ENCODE results near the gene CTNNA3. TPM values are rescaled to one million over a fixed set of nuclear protein-coding genes. Genes with fewer than 3 reads are reported as not detected.

Gene CTNNA3
- total RNA-seq, 4 donors from 2014 or later = 14.3 to 49.5 (median 24.2) TPM

DNA sequence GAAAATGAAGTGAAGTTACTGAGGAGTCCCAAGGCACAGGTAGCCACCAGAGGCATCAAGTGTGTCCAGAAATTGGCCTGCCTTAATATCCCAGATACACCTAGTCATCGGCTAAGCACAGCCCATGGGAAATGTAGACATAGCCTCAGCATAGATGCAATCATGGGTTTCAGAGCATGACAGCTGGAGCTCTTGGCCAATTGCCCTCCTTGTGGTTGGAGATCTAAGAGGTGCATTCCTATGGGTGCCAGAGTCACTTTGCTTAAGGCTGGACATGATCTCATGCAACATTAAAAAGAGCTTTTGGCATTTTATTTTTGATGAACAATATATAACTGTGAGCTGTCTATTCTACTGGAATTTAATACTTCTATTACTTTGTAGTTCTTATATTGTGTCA is 1528.2 kb downstream of the CTNNA3 start:
- Histone ChIP-seq H3K9me3 (no peaks in the 10 kb centered on the region), H3K27me3 (no peaks in the 10 kb centered on the region), H3K4me1 (no peaks in the 10 kb centered on the region), H3K36me3 (no peaks in the 10 kb centered on the region), H3K27ac (no peak overlapping the region), H3K4me3 (no peak overlapping the region)
- peak in 1 of 2 donors; percentile 12 for DNase-seq
- ATAC-seq = peak in 1 of 2 donors; percentile 39
- in situ Hi-C loops (cut with MboI; ENCODE audit: low sequenced_read_pairs in 4 of 4) = no loop called here
- TF ChIP-seq, protein P1, sequence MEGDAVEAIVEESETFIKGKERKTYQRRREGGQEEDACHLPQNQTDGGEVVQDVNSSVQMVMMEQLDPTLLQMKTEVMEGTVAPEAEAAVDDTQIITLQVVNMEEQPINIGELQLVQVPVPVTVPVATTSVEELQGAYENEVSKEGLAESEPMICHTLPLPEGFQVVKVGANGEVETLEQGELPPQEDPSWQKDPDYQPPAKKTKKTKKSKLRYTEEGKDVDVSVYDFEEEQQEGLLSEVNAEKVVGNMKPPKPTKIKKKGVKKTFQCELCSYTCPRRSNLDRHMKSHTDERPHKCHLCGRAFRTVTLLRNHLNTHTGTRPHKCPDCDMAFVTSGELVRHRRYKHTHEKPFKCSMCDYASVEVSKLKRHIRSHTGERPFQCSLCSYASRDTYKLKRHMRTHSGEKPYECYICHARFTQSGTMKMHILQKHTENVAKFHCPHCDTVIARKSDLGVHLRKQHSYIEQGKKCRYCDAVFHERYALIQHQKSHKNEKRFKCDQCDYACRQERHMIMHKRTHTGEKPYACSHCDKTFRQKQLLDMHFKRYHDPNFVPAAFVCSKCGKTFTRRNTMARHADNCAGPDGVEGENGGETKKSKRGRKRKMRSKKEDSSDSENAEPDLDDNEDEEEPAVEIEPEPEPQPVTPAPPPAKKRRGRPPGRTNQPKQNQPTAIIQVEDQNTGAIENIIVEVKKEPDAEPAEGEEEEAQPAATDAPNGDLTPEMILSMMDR (IDR thresholded peaks at IDR 0.05 in 4 of 5, conservative IDR thresholded peaks at IDR 0.05 in 1 of 5) = no peak
- TF ChIP-seq POLR2A (IDR thresholded peaks at IDR 0.05) = no peak
- intact Hi-C loops (cut with DNase I; ENCODE audit: low total_unique reads) = no loop called here

DNA sequence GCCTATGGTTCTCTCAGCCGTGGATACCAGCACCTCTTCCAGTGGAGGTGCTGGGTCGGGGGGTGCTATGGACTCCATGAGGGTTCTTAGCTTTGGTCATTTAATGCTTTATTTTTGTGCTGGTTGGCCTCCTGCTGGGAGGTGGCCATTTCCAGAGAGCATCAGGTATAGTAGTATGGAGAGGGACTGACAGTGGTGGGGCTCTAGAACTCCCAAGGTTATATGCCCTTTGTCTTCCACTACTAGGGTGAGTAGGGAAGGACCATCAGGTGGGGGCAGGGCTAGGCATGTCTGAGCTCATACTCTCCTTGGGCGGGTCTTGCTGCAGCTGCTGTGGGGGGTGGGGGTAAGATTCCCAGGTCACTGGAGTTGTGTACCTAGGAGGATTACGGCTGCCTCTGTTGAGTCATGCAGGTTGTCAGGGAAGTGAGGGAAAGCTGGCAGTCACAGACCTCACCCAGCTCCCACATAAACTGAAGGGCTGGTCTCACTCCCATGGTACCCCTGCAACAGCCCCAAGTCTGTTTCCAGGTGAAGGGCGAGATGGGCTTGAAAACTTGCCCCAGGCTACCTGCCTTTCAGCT is 1533.3 kb downstream of the CTNNA3 start:
- intact Hi-C loops (cut with DNase I; ENCODE audit: low total_unique reads) = no loop called here
- in situ Hi-C loops (cut with MboI; ENCODE audit: low sequenced_read_pairs in 4 of 4) = no loop called here

DNA sequence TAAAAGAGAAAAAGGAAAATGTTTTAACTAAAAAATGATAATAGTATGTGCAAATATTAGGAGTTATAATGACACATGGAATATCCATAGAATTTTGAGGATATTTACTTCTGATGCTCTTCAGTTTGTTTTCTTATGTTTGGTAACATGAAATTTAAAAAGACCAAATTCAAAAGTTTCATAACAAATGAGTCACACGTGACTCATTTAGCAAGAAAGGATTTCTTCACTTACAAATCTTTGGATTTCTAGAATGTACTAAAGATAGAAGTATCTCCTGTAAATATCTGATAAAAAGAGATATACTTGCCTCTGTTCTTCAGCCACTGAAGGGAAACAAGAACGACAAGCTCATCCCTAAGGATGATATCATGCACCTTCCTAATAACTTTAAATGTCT is 1544.6 kb downstream of the CTNNA3 start:
- intact Hi-C loops (cut with DNase I; ENCODE audit: low total_unique reads) (no loop called here), in situ Hi-C loops (cut with MboI; ENCODE audit: low sequenced_read_pairs in 4 of 4) (no loop called here)
- Histone ChIP-seq H3K9me3 (no peaks in the 10 kb centered on the region), H3K36me3 (no peaks in the 10 kb centered on the region), H3K4me3 (no peak overlapping the region), H3K27ac (no peak overlapping the region), H3K4me1 (no peaks in the 10 kb centered on the region), H3K27me3 (no peaks in the 10 kb centered on the region)
- no peak for ATAC-seq
- TF ChIP-seq POLR2A (IDR thresholded peaks at IDR 0.05) = no peak
- TF ChIP-seq, protein P1 (IDR thresholded peaks at IDR 0.05 in 4 of 5, conservative IDR thresholded peaks at IDR 0.05 in 1 of 5) = no peak
- DNase-seq = no peak

More for the DNA sequence above, 1533.3 kb downstream of the CTNNA3 start:
- Histone ChIP-seq H3K4me1 (no peaks in the 10 kb centered on the region), H3K27me3 (no peaks in the 10 kb centered on the region), H3K36me3 (no peaks in the 10 kb centered on the region), H3K27ac (no peak overlapping the region), H3K4me3 (no peak overlapping the region), H3K9me3 (no peaks in the 10 kb centered on the region)
- DNase-seq (no peak), ATAC-seq (no peak)
- TF ChIP-seq POLR2A (IDR thresholded peaks at IDR 0.05) = no peak
- TF ChIP-seq, protein P1 (IDR thresholded peaks at IDR 0.05 in 4 of 5, conservative IDR thresholded peaks at IDR 0.05 in 1 of 5) = no peak

DNA sequence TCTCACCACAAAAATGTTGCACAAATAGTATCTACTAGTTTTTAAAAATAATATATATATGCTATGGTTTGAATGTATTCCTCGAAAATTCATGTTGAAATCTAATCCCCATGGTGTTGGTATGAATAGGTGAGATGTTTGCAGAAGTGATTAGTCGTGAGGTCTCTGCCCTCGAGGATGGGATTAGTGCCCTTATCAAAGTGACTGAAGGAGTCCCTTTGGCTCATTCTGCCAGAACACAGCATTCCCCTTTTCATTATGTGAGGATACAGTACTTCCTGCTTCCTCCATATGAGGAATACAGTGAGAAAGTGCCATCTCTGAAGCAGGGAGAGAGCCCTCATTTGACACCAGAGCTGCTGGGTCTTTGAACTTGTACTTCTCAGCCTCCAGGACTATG is 1547.7 kb downstream of the CTNNA3 start:
- intact Hi-C loops (cut with DNase I; ENCODE audit: low total_unique reads) = no loop called here

More for the DNA sequence above, 1547.7 kb downstream of the CTNNA3 start:
- ATAC-seq (no peak), DNase-seq (no peak)
- in situ Hi-C loops (cut with MboI; ENCODE audit: low sequenced_read_pairs in 4 of 4) = no loop called here
- Histone ChIP-seq H3K4me1 (no peaks in the 10 kb centered on the region), H3K4me3 (no peak overlapping the region), H3K27ac (no peak overlapping the region), H3K27me3 (no peaks in the 10 kb centered on the region), H3K9me3 (no peaks in the 10 kb centered on the region), H3K36me3 (no peaks in the 10 kb centered on the region)
- TF ChIP-seq, protein P1 (IDR thresholded peaks at IDR 0.05 in 4 of 5, conservative IDR thresholded peaks at IDR 0.05 in 1 of 5) = no peak
- no peak for TF ChIP-seq POLR2A (IDR thresholded peaks at IDR 0.05)
